ENCODE data around the gene ATP5MK. TPM values are rescaled to one million over a fixed set of nuclear protein-coding genes. Genes with fewer than 3 reads are reported as not detected.

ATP5MK gene, protein sequence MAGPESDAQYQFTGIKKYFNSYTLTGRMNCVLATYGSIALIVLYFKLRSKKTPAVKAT
- 1,000 to 10,000 TPM in 6 of 9 donors, 100 to 1,000 TPM in 3; 747 to 1,376 (median 1,173) TPM for total RNA-seq
- polyA plus RNA-seq, result 1,000 to 10,000 TPM; 1,301 to 5,274 TPM
- long read RNA-seq, donor 1, transcript ATP5MD-202 (5 exons, 560 nt), result minor isoform, 16 of 410 reads
- long read RNA-seq, donor 1, transcript ATP5MD-201 (4 exons, 364 nt), result major isoform, 344 of 410 reads
- long read RNA-seq, donor 1, transcript ATP5MD-204 (5 exons, 626 nt), result minor isoform, 14 of 410 reads
- long read RNA-seq, donor 1, partial matches to known transcripts, result 32 of 410 reads
- long read RNA-seq, donor 1, other reads (novel, unspliced or antisense), result 3 of 410 reads
- long read RNA-seq, donor 2, transcript ATP5MD-204 (5 exons, 626 nt), result minor isoform, 11 of 173 reads
- long read RNA-seq, donor 2, transcript ATP5MD-201 (4 exons, 364 nt), result major isoform, 156 of 173 reads
- long read RNA-seq, donor 2, partial matches to known transcripts, result 3 of 173 reads
- long read RNA-seq, donor 2, other reads (novel, unspliced or antisense), result 2 of 173 reads
- long read RNA-seq, donor 3, transcript ATP5MD-204 (5 exons, 626 nt), result minor isoform, 12 of 277 reads
- long read RNA-seq, donor 3, transcript ATP5MD-201 (4 exons, 364 nt), result major isoform, 246 of 277 reads
- long read RNA-seq, donor 3, partial matches to known transcripts, result 17 of 277 reads
- long read RNA-seq, donor 3, other reads (novel, unspliced or antisense), result 1 of 277 reads

DNA sequence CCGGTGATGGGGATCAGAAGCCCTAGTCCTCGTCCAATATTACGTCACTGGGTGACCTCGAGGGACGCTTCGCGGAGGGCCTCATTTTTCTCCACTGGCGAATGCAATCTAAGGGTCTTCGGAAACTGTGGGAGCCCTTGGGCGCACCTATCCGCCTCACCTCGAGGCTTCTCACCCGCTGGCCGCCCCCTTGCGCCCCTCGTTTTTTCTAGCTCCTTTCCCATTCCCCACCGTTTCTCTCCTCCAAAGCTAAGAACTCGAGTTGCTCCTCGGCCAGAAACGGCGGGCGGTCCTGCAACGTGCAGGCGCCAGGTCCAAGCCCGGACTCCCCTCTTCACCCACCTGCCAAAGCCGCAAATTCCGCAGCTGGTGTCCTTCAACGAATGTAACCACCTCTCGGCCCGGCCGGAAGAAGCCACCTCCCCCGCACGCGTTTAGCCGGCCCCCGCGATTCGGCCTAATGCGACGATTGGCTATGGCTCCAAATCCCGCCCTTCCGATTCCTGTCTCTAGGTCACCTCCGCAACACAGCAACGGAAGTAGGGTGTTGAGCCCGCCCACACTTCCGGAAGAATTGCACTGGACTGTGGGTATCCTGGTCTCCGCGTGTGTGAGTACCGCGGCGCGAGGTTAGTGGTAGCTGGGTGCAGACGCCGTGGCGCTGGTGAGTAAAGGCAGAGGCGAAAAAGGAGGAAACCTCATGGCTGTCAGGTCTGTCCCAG is at the start of gene ATP5MK, which contains the start of gene PDCD11:
TSS of gene ATP5MK (minus strand) at position 409 of the 722 bp plus-strand sequence. CDS start 4,018 bp downstream, outside the sequence.
TSS of gene PDCD11 (plus strand) at position 560 of the 722 bp plus-strand sequence. CDS start 1,801 bp downstream, outside the sequence.
- H3K27ac ChIP-seq, result peak within 1 kb of the TSS; percentile 18 to 98 (median 93)
- no peaks in the 10 kb centered on the region for H3K9me3 ChIP-seq
- H3K4me1 ChIP-seq, result peaks cover 3 to 42% (median 32%) of the 10 kb centered on the region in 12 donors
- peak within 1 kb of the TSS; percentile 62 to 99 (median 92) for H3K4me3 ChIP-seq
- peaks cover 3 to 63% (median 44%) of the 10 kb centered on the region in 9 donors for H3K36me3 ChIP-seq
- DNase-seq (peak; percentile 97 to 99 (median 98)), ATAC-seq (peak; percentile 99 to 100 (median 100))
- intact Hi-C loops (cut with DNase I), result no loop called here
- TF ChIP-seq, protein P1, sequence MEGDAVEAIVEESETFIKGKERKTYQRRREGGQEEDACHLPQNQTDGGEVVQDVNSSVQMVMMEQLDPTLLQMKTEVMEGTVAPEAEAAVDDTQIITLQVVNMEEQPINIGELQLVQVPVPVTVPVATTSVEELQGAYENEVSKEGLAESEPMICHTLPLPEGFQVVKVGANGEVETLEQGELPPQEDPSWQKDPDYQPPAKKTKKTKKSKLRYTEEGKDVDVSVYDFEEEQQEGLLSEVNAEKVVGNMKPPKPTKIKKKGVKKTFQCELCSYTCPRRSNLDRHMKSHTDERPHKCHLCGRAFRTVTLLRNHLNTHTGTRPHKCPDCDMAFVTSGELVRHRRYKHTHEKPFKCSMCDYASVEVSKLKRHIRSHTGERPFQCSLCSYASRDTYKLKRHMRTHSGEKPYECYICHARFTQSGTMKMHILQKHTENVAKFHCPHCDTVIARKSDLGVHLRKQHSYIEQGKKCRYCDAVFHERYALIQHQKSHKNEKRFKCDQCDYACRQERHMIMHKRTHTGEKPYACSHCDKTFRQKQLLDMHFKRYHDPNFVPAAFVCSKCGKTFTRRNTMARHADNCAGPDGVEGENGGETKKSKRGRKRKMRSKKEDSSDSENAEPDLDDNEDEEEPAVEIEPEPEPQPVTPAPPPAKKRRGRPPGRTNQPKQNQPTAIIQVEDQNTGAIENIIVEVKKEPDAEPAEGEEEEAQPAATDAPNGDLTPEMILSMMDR (IDR thresholded peaks at IDR 0.05), result peak in 1 of 12 donors; percentile 27
- peak; percentile 18 to 62 for TF ChIP-seq POLR2A (IDR thresholded peaks at IDR 0.05)
- no peaks in the 10 kb centered on the region for H3K27me3 ChIP-seq
- WGBS, 4 donors, result 0 to 1% (median 0%) methylated on average over 50 to 56 of the region's 56 CpGs

DNA sequence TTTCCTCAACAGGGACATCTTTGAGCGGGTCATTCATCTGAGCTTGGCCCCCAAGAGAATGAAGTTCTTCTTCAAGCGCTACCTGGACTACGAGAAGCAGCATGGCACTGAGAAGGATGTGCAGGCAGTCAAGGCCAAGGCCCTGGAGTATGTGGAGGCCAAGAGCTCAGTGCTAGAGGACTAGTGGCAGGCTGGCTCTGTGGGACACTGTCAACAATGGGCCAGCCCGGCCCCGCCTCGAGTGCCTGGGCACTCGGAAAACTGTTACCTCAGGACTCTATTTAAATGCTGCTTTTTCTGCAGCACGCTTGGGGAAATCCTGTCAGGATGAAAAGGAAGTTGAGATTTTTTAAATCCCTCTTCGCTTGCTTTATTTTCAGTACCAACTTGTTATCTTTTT is 49.1 kb upstream of the ATP5MK start:
- H3K27me3 ChIP-seq, result no peaks in the 10 kb centered on the region
- H3K9me3 ChIP-seq, result no peaks in the 10 kb centered on the region
- no peak overlapping the region for H3K4me3 ChIP-seq
- H3K36me3 ChIP-seq, result peaks cover 0 to 99% (median 93%) of the 10 kb centered on the region in 9 donors
- ATAC-seq, result no peak
- no peak for DNase-seq
- H3K27ac ChIP-seq, result peak overlapping the region; percentile 51 to 94 (median 82)
- intact Hi-C loops (cut with DNase I), result no loop called here
- peaks cover 8 to 89% (median 80%) of the 10 kb centered on the region in 12 donors for H3K4me1 ChIP-seq
- WGBS, 4 donors, result 70 to 89% (median 77%) methylated on average over 9 of the region's 9 CpGs
- TF ChIP-seq, protein P1 (IDR thresholded peaks at IDR 0.05), result no peak
- TF ChIP-seq POLR2A (IDR thresholded peaks at IDR 0.05), result no peak

- intact Hi-C loops (cut with DNase I), result no loop called here
- TF ChIP-seq, protein P1 (IDR thresholded peaks at IDR 0.05), result no peak
- no peak for TF ChIP-seq POLR2A (IDR thresholded peaks at IDR 0.05)
- DNase-seq, result peak in 2 of 5 donors; percentile 41 to 52
- no peaks in the 10 kb centered on the region for H3K9me3 ChIP-seq
- peaks cover 4 to 81% (median 71%) of the 10 kb centered on the region in 12 donors for H3K4me1 ChIP-seq
- peak overlapping the region in 6 of 12 donors; percentile 69 to 92 (median 86) for H3K27ac ChIP-seq
- H3K36me3 ChIP-seq, result peaks cover 0 to 99% (median 93%) of the 10 kb centered on the region in 9 donors
- WGBS, 4 donors, result 65 to 77% (median 73%) methylated on average over 10 of the region's 10 CpGs
- peak in 1 of 4 donors; percentile 29 for ATAC-seq
- H3K27me3 ChIP-seq, result no peaks in the 10 kb centered on the region
- H3K4me3 ChIP-seq, result no peak overlapping the region
Observed at GRCh38 chr10:103444478-103444877, 48.2 kb upstream of the ATP5MK start.
